HG03060 (cell line): ENCODE results near the gene TJP2.

Experiments
- ATAC-seq: cut with Tn5 transposase; IDR thresholded peaks from one replicate; pipeline ENCODE4 v1.9.1; 2021; ENCODE audit warnings: low read depth, moderate number of reproducible peaks; ENCODE audit not compliant: unreplicated experiment

The TJP2 gene

GRCh38 chr9:69188975-69189374, 14.9 kb downstream of the TJP2 start:
- no peak for ATAC-seq

DNA sequence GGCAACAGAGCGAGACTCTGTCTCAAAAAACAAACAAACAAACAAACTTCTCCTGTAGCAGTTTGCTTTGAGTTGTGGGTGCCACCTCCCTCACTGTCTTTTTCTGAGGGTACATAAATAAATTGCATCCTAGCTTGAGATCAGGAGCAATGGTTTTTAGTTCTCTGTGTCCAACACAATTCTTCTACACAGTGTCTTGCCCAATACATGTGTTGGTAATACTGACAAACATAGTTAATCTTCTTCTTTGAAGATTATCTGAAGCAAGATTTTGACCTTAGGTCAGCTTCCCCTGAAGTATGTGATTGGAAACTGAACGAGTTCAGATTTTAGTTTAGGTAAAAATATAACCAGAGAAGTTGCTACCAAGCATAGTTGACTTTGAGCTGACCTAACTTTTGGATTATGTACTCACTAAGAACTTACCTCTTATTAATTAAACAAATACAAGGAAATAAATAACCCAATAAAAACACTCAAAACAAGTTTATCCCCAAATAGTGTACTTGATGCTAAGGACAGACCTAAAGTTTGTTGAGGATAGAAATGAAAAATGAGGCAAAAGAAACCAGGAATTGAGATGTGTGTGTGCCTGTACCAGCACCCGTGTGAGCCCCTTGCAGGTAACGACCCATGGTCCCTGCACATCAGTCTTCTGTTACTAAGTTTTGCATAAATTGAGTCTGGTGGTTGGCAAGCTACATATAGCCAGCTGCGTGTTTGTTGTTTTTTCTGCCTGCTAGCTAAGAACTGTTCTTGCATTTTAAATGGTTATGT, 16.2 kb downstream of the TJP2 start:
- no peak for ATAC-seq

GRCh38 chr9:69190863-69191181, 16.7 kb downstream of the TJP2 start:
- ATAC-seq = no peak

GRCh38 chr9:69191231-69191630, 17.2 kb downstream of the TJP2 start:
- ATAC-seq = no peak

GRCh38 chr9:69192214-69192613, 18.1 kb downstream of the TJP2 start:
- ATAC-seq = no peak

DNA sequence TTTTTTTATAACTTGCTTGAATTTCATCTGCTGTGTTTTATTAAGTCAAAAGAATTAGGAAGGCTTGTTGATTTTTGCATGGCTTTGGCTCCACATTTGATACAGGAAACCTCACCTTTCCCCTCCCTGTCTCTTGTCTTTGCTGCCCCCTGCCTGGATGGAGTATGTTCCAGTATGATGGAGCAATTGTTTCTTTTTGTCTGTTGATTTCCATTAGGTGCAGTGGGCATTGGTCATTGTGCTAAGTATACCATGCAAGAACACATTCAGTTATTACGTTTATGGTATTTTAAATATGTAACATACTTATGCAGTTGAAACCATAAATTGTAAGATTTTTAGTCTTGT, 19.6 kb downstream of the TJP2 start:
- no peak for ATAC-seq

DNA sequence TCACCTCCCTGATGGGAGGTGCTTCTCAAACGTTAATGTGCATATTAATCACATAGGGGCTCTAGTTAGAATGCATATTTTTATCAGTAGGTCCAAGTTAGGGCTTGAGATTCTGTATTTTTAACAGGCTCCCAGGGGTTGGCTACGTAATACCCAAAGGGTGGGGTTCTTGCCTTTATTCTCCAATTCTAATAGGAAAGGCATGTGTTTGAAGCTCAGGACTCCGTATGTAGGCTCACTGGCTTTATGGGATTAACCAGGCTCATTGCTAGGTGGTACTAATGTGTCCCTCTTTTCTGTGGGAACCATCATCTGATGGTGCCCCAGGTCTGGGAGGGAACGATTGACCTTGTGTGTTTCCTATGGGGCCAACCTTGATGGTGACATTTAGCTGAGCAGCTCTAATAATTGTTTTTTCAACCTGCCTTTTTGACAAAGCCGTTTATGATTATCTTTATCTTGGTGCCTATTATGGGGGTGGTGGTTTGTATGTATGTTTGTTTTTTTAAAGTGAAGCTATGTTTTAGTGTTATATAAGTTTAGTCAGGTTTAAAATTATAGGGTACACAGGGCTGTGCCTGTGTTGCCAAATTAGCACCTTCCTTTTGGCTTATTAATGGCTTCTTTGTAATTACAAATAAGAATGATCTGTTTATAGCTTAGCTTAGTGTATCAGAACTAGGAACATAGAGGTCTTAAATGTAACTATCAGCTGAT, 20.8 kb downstream of the TJP2 start:
- ATAC-seq = no peak

DNA sequence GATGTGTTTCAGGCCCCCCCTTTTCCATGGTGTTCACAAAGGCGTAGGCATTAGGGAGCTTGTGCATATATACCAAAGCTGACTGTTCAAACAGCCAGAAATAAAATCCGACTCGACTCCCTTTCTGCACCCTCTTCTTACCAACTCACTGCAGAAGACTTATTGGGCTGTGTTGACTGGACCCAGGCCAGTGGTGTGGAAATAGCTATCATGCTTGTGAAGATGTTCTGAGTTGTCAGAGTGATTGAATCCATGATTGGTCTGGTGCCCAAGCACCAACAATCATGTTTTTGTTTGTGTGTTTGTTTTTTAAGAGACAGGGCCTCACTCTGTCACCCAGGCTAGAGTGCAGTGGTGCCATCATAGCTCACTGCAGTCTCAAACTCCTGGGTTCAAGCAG, 21.6 kb downstream of the TJP2 start:
- ATAC-seq = no peak

GRCh38 chr9:69197687-69198086, 23.6 kb downstream of the TJP2 start:
- no peak for ATAC-seq

DNA sequence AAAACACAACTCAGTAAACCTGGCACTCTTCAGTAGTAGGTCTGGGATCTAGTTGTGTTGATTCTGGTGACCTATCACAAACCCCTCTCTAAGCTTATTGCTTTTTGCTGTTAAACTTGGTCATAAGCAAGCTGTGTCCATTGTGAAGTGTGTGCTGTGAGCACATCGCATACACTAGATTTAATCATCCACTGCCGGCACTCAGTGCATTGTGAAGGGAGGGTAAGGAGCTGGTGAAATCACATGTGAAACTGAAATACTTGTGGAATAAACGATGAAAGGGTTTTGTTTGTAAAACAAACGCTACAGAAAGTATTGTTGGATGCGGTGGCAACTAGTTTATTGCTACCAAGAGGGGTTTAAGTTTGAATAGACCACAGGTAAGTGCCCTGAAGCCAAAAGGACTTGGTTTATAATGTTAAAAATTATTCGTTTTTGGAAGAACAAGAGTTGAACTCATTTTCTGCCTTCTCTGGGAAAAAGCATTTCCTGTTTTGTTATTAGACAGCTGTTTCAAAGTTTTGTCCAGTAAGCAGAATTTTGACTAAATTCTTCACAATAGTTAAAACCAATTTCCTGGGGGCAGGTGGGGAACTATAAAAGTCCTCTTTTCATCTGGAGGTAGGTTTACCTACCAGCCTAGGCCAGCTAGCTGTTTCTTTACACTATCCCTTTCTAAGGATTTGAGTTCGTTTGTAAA, 24.6 kb downstream of the TJP2 start:
- no peak for ATAC-seq

DNA sequence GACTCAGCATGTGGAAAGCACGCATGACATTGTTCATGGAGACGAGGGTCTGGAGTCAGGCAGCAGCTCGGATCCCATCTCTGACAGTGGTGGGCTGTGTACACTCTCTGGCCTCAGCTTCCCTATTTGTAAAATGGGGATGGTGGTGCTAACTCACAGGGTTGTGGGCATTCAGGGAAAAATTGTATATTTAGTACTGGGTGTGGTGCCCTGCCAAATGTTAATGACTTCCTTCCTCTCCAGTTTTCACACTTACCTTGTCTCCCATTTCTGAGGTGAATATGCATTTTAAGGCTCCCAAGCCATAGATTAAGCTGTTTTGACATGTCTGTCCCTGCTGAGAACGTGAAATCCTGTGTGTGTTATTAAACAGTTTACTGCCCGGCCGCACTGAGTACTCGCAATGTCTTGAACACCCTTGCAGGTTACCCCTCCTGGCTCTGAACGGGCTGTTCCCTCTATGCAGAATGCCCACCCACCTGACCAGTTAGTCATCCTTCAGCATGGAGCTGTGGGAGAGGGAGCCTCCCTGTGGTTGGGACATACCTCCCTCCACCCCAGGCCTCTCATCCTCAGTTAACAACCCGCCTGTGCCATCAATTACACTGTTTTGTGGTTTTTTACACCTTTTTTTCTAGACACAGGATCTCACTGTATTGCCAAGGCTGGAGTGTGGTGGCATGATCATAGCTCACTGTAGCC, 25.8 kb downstream of the TJP2 start:
- ATAC-seq = no peak

DNA sequence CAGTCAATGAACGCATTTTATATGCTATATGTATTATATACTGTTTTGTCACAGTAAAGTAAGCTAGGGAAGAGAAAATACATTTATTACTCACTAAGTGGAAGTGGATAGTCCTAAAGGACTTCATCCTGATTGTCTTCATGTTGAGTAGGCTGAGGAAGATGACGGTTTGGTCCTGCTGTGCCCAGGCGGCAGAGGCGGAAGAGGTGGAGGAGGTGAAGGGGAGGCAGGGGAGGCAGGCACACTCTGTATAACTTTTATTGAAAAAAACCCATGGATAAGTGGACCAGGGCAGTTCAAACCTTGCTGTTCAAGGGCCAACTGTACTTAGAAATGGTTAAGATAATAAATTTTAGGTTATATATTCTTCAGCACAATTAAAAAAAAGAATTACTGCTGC, 28.5 kb downstream of the TJP2 start:
- no peak for ATAC-seq

DNA sequence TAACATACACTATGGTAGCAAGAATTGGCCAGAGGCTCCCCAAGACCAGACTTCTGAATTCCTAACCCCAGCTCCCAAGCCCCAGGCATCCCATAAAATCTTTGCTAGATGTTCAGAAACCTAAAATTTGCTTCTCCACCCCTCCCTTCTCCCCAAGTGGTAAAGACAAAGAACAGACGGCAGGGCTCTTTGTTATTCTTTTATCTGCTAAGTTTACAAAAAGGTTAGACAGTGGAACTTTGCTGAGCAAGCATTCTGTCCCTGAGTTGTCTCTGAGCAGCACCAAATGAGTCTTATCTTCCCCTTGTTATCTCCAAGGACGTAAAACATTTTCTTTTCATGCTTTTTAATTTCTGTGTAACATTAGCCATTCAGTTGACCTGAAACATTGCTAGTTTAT, 30.2 kb downstream of the TJP2 start:
- no peak for ATAC-seq

DNA sequence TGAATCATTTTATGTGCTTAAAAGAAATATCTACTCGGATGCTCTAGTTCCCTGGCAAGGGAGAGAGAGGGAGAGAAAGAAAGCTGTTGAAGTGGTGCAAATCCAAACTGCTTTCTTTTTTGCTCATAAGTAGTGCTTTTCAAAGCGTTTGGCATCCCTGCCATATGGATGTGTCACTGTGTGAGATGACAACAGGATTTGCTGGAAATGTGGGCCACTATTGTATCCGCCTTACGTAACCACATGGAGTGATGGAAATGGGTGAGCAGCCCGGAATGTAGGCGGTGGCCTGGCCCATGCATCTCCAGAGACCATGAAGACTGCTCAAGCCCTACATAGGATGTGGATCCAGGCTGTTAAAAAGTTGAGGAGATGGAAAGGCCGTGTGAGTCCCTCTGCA, 30.8 kb downstream of the TJP2 start:
- ATAC-seq = no peak

DNA sequence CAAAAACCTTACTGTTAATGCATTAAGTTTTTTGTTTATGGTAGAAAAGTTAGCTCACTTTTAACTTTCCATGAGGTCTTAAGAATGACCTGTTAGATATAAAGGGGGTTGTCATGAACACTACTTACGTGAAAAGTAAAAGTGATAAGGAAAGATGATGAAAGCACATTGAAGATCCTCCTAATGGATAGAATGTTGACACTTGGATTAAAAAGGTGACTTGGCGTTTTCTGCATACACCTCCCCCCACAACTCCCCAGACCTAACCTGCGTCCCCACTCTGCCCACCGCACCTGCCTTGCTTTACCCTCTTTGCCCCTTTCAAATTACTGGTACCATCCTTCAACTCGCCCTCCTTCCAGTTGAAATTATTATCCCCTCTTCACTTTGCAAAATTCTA, 32.0 kb downstream of the TJP2 start:
- no peak for ATAC-seq

GRCh38 chr9:69207503-69207902, 33.4 kb downstream of the TJP2 start:
- ATAC-seq = no peak

DNA sequence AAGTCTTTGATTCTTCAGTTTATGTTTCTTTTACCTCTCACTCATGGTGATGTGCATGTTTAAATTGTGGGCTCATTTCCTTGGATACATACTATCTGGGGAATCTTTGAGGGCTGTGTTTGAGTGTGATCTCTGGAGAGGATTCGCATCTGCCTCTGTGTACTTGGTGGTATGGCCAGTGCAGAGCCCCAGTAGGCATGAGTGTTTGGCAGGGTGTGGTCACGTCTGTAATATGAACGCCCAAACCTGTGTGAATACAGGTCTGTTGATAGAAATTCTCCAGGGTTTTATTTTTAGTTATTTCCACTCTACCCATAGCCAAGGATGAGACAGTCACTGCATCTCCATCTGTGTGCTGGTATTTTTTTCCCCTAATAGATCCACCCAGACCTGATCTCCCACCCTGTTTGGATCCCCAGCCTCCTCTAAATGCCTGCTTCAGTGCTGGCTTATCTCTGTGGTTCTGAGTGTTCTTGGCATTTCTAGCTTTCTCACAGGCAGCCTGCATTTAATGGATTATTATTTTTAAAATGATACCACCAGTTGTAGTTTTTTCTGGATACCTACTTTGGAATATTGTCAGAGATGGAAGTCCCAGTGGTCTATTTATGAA, 37.5 kb downstream of the TJP2 start:
- ATAC-seq = no peak

- no peak for ATAC-seq
These were observed 39.6 kb downstream of the TJP2 start for GRCh38 chr9:69213647-69214046.

DNA sequence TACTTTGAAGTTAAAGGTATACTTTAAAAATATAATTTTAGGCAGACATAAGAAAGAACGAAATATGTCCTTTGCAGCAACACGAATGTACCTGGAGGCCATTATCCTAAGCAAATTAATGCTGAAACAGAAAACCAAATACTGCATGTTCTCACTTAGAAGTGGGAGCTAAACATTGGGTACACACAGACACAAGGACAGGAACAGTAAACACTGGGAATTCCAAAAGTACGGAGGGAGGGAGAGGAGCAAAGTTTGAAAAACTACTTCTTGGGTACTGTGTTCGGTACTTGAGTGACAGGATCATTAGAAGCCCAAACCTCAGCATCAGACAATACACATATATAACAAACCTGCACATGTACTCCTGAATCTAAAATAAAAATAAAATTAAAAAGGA, 40.9 kb downstream of the TJP2 start:
- ATAC-seq = no peak

GRCh38 chr9:69215774-69216485, 41.9 kb downstream of the TJP2 start:
- ATAC-seq = no peak
